HG02981 (cell line): ENCODE measurements around the gene DMXL2.
"Not testable (repeated sequence)": the region's sequence is repeated elsewhere in the genome, so short reads cannot be mapped to it uniquely, and the experiment has no call there.

Experiments used
- ATAC-seq: cut with Tn5 transposase; IDR thresholded peaks from one replicate; pipeline ENCODE4 v1.9.1; 2021; ENCODE audit warnings: mild to moderate bottlenecking, moderate library complexity; ENCODE audit not compliant: unreplicated experiment

DMXL2 gene

GRCh38 chr15:51425517-51426040 lies 197.0 kb downstream of the DMXL2 start:
- ATAC-seq: no peak

- ATAC-seq: no peak
Observed at GRCh38 chr15:51424780-51425179, 197.8 kb downstream of the DMXL2 start.

- ATAC-seq: not testable (repeated sequence)
Observed at GRCh38 chr15:51423040-51423439, 199.5 kb downstream of the DMXL2 start.

- ATAC-seq: no peak
Observed at GRCh38 chr15:51416129-51416528, 206.4 kb downstream of the DMXL2 start.

GRCh38 chr15:51414256-51414860 lies 208.2 kb downstream of the DMXL2 start:
- no peak for ATAC-seq

- ATAC-seq: no peak
Observed at GRCh38 chr15:51405693-51406523, 216.7 kb downstream of the DMXL2 start.

- ATAC-seq: no peak
Observed at GRCh38 chr15:51403946-51404695, 218.4 kb downstream of the DMXL2 start.

- no peak for ATAC-seq
Observed at GRCh38 chr15:51403072-51403878, 219.3 kb downstream of the DMXL2 start.

GRCh38 chr15:51401872-51402517 lies 220.6 kb downstream of the DMXL2 start:
- ATAC-seq: no peak

- no peak for ATAC-seq
Observed at GRCh38 chr15:51401051-51401780, 221.4 kb downstream of the DMXL2 start.

- ATAC-seq: no peak
Observed at GRCh38 chr15:51398626-51399025, 223.9 kb downstream of the DMXL2 start.
